ENCODE results near the gene FAM210A.

Gene FAM210A

DNA sequence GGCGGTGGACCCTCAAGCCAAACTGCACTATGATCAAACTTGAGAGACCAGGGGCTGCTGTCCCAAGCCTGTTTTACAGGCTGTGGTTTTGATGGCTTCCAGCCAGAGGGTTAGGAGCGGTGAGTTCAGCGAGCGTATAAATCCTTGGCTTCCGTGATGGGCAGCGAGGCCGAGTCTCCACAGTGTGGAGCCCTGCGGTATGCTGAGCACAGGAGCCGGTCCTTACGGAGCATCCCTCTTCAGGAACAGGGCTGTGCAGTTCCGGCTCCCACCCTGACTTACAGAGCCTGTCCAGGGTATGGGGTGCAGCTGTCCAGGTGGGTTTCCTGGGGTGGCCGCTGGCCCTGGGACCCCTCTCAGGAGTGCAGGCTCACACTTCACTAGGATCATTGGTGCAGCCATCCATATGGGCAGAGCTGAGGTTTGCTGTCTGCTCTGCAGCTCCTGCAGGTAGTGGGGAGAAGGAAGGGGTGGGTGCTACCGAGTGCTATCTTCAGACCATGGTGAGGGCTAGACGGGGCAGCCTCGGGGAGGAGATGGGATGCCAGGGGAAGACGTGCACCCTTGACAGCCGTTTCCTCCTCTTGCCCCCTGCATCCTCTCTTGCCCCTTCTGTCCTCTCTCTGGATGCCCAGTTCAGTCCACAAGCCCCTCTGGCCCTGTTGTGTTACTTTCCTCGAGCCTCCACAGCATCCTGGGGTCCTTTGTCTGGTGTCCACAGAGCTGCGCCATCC is 104.3 kb downstream of the FAM210A start:
- H3K27ac ChIP-seq (ENCODE audit: low read depth, low read length): no peak overlapping the region
- no peak overlapping the region for H3K4me3 ChIP-seq (ENCODE audit: low read depth, low read length)
- H3K27me3 ChIP-seq (ENCODE audit: insufficient read depth, low read length): peaks cover 24% of the 10 kb centered on the region; the same call in 1 of the 2 replicates
- H3K36me3 ChIP-seq (ENCODE audit: insufficient read depth, low read length): no peaks in the 10 kb centered on the region
- no peak overlapping the region for H2AFZ ChIP-seq (ENCODE audit: low read length, unreplicated experiment)
- no peaks in the 10 kb centered on the region for H3K4me1 ChIP-seq (ENCODE audit: control insufficient read depth, insufficient read depth, low read length, unreplicated experiment)
- H3K79me2 ChIP-seq (ENCODE audit: control insufficient read depth, insufficient read depth, low read length, unreplicated experiment): no peaks in the 10 kb centered on the region

DNA sequence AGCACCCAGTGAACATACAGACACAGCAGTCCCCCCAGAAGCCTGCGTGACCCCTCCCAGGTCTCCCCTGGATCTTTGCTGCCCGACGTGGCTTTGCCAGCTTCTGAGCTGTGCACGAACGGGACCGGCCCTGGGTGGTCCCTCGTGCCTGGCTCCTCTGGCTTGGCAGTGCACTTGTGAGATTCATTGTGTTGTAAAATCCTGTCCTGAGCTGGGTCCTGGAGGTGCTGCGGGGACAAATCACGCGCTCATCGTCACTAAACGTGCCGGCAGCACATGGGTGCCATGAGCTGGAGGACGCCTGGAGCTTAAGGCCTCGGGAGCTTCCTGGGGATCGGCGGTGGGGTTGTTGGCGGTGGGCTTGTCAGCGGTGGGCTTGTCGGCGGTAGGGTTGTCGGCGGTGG is 104.9 kb downstream of the FAM210A start:
- no peak overlapping the region for H3K4me3 ChIP-seq (ENCODE audit: low read depth, low read length)
- H3K79me2 ChIP-seq (ENCODE audit: control insufficient read depth, insufficient read depth, low read length, unreplicated experiment): no peaks in the 10 kb centered on the region
- no peaks in the 10 kb centered on the region for H3K36me3 ChIP-seq (ENCODE audit: insufficient read depth, low read length)
- H3K27ac ChIP-seq (ENCODE audit: low read depth, low read length): no peak overlapping the region
- H2AFZ ChIP-seq (ENCODE audit: low read length, unreplicated experiment): no peak overlapping the region
- peaks cover 22% of the 10 kb centered on the region; the same call in 1 of the 2 replicates for H3K27me3 ChIP-seq (ENCODE audit: insufficient read depth, low read length)
- H3K4me1 ChIP-seq (ENCODE audit: control insufficient read depth, insufficient read depth, low read length, unreplicated experiment): no peaks in the 10 kb centered on the region

DNA sequence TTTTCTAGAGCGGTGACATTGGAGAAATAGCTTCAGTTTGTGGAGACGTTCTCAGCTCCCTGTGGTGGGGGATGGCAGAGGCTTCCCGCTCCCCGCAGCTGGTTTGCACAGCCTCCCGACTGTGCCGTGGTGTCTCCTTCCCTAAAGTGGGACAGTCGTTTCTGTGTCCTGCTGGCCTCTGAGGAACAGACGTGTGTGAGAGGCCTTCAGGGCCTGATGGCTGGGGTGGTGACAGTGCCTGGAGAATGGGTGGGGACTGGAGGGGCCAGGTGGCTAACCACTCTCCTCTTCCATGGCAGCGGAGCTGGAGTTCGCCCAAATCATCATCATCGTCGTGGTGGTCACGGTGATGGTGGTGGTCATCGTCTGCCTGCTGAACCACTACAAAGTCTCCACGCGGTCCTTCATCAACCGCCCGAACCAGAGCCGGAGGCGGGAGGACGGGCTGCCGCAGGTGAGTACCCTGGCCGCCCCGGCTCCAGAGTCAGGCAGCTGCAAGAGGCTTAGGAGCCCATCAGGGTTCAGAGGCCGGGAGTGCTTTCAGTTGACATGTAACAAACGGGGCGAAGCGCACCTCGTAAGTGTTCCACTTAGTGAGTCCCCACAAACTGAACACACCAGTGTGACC is 105.4 kb downstream of the FAM210A start:
- Histone ChIP-seq H3K79me2 (ENCODE audit: control insufficient read depth, insufficient read depth, low read length, unreplicated experiment) (no peaks in the 10 kb centered on the region), H2AFZ (ENCODE audit: low read length, unreplicated experiment) (no peak overlapping the region), H3K36me3 (ENCODE audit: insufficient read depth, low read length) (no peaks in the 10 kb centered on the region), H3K4me3 (ENCODE audit: low read depth, low read length) (no peak overlapping the region), H3K4me1 (ENCODE audit: control insufficient read depth, insufficient read depth, low read length, unreplicated experiment) (no peaks in the 10 kb centered on the region), H3K27ac (ENCODE audit: low read depth, low read length) (no peak overlapping the region), H3K27me3 (ENCODE audit: insufficient read depth, low read length) (peaks cover 20% of the 10 kb centered on the region; the same call in 1 of the 2 replicates)

DNA sequence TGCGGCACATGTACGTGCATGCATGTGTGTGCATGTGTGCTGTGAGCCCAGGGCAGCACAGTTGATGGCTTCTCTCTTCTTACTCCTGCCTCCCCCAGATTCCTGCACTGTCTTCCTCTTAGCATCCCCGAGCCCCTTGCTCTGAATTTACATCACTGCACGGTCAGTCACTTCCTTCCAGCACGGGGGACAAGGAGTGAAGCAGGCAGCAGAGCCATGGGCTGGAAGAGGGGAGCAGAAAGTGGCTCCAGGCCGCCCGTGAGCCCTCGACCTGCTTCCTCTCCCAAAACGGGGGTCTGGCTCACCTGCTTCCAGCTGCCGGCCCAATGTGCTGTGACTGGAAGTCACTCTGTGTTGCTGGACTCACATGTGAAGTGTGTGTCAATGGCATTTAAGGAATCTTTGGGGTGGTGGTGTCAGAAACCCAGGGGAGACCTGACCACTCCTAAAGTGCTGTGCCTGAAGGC is 106.1 kb downstream of the FAM210A start:
- H3K79me2 ChIP-seq (ENCODE audit: control insufficient read depth, insufficient read depth, low read length, unreplicated experiment): no peaks in the 10 kb centered on the region
- H3K27me3 ChIP-seq (ENCODE audit: insufficient read depth, low read length): peaks cover 20% of the 10 kb centered on the region; the same call in 1 of the 2 replicates
- H3K4me3 ChIP-seq (ENCODE audit: low read depth, low read length): no peak overlapping the region
- no peaks in the 10 kb centered on the region for H3K36me3 ChIP-seq (ENCODE audit: insufficient read depth, low read length)
- H3K4me1 ChIP-seq (ENCODE audit: control insufficient read depth, insufficient read depth, low read length, unreplicated experiment): no peaks in the 10 kb centered on the region
- no peak overlapping the region for H3K27ac ChIP-seq (ENCODE audit: low read depth, low read length)
- no peak overlapping the region for H2AFZ ChIP-seq (ENCODE audit: low read length, unreplicated experiment)

DNA sequence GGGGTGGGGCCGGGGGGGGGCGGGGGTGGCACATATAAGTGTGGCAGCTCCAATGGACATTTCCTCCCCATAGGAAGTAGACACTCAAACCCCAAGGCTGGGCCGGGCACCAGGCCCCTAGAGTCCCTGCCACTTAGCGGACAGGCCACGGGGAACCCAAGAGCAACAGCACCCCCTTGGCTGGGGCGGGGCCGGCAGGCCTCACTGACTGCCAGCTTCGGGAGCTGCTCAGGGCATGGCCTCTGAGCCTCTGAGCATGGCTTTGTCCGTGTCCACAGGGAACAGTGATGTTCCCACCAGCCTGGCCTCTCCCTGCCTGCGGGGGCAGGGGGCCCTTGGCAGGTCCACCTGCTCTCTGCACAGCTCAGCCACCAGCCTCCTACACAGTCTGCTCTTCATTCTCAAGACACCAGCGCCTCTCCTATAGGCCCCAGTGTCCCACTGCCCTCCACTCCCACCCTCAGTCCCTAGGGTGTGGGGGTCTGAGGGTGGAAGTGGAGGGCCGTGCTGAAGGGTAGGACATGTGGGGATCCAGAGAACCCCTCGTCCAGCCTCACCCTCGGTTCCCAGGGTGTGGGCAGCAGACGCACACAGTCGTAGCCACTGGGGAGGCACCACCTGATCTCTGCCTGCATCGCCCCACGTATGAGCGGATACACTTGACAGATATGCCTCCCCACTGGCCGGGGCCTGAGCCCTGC is 106.7 kb downstream of the FAM210A start:
- no peak overlapping the region for H3K4me3 ChIP-seq (ENCODE audit: low read depth, low read length)
- H3K27ac ChIP-seq (ENCODE audit: low read depth, low read length): no peak overlapping the region
- H3K79me2 ChIP-seq (ENCODE audit: control insufficient read depth, insufficient read depth, low read length, unreplicated experiment): no peaks in the 10 kb centered on the region
- H3K4me1 ChIP-seq (ENCODE audit: control insufficient read depth, insufficient read depth, low read length, unreplicated experiment): no peaks in the 10 kb centered on the region
- H2AFZ ChIP-seq (ENCODE audit: low read length, unreplicated experiment): no peak overlapping the region
- H3K27me3 ChIP-seq (ENCODE audit: insufficient read depth, low read length): peaks cover 15% of the 10 kb centered on the region; the same call in 1 of the 2 replicates
- no peaks in the 10 kb centered on the region for H3K36me3 ChIP-seq (ENCODE audit: insufficient read depth, low read length)

DNA sequence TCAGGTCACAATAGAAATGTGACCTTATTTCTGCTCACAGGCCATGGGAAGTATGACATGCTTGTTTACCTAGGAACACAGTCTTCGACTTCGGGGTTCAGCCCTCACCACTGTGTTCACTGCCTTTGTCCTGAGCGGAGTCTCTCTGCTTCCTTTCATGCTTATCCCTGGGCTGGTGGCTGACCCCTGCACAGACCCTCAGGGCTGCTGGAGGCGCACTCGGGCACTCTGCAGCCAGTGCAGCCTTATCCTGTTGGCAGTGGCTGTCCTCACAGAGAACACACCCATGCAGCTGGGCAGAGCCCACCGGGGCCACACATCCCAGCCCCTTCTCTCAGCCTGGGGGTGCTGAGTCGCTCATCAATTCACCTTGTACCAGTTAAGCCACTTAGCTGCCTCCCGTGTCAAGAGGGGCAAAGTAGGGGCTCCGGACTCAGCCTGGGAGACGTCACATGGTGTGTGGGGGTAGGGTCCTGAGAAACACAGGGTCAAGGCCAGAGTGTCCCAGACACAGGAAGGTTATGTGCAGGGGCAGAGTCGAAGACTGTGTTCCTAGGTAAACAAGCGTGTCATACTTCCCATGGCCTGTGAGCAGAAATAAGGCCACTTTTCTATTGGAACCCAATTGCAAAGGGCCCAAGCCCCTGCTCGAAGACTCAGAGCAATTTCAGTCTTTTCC is 107.5 kb downstream of the FAM210A start:
- no peak overlapping the region for H3K27ac ChIP-seq (ENCODE audit: low read depth, low read length)
- H2AFZ ChIP-seq (ENCODE audit: low read length, unreplicated experiment): no peak overlapping the region
- no peaks in the 10 kb centered on the region for H3K4me1 ChIP-seq (ENCODE audit: control insufficient read depth, insufficient read depth, low read length, unreplicated experiment)
- H3K27me3 ChIP-seq (ENCODE audit: insufficient read depth, low read length): peaks cover 20% of the 10 kb centered on the region
- no peaks in the 10 kb centered on the region for H3K79me2 ChIP-seq (ENCODE audit: control insufficient read depth, insufficient read depth, low read length, unreplicated experiment)
- H3K4me3 ChIP-seq (ENCODE audit: low read depth, low read length): no peak overlapping the region
- H3K36me3 ChIP-seq (ENCODE audit: insufficient read depth, low read length): no peaks in the 10 kb centered on the region

DNA sequence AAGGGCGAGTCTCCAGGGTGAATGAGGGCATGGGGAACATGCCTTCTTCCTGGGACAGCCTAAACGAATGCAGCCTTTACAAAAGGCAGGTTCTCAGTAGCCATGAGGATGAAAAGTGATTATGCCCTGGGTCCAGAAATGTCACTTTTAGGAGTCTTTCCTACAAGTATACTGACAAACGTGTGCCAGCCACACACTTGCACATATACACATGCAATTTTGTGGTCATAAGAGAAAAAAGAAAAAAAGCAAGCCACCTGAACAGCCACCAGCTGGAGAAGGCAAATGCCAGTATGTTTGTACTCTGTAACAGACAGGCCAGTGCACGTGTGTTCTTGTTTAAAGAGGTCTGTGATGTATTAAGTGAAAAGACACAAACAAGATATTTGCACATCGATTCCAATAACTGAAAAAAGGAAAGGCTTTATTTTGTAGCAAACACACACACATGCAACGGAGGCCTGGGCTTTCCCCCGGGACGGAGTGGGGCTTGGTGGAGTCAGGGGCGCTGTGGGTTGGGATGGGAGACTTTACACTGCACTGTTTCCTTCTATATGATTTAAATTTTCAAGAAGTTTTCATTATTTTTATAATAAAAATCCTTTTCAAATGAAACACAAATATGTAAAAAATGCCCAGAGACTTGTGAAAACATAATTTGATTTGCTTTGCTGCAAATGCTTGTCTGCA is 108.4 kb downstream of the FAM210A start:
- H3K27ac ChIP-seq (ENCODE audit: low read depth, low read length): no peak overlapping the region
- H3K27me3 ChIP-seq (ENCODE audit: insufficient read depth, low read length): peaks cover 24% of the 10 kb centered on the region
- no peaks in the 10 kb centered on the region for H3K36me3 ChIP-seq (ENCODE audit: insufficient read depth, low read length)
- H3K79me2 ChIP-seq (ENCODE audit: control insufficient read depth, insufficient read depth, low read length, unreplicated experiment): no peaks in the 10 kb centered on the region
- no peak overlapping the region for H3K4me3 ChIP-seq (ENCODE audit: low read depth, low read length)
- no peak overlapping the region for H2AFZ ChIP-seq (ENCODE audit: low read length, unreplicated experiment)
- no peaks in the 10 kb centered on the region for H3K4me1 ChIP-seq (ENCODE audit: control insufficient read depth, insufficient read depth, low read length, unreplicated experiment)

DNA sequence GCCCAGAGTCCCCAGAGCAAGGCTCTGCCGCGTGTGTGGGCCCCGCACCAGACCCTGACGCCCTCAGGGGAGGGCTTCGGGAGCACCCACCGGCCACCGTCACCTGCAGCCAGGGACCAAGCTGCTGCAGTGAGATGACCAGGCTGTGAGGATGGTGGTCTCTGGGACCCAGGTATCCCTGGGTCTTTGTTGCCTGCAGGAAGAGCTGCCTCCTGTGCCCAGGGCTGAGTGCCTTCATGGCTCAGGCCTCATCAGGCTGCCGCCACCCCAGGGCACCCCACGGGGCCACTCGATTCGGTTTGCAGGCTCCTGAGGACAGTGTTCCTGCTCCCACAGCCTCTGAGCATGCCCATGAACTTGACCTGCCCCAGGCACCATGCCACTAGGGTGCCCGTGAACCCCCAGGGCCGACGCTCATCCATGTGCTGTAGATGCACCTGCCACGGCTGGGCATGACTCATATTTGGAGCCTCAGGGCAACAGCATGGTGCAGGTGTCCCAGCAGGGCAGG is 109.8 kb downstream of the FAM210A start:
- Histone ChIP-seq H3K79me2 (ENCODE audit: control insufficient read depth, insufficient read depth, low read length, unreplicated experiment) (no peaks in the 10 kb centered on the region), H3K4me1 (ENCODE audit: control insufficient read depth, insufficient read depth, low read length, unreplicated experiment) (no peaks in the 10 kb centered on the region), H2AFZ (ENCODE audit: low read length, unreplicated experiment) (no peak overlapping the region), H3K36me3 (ENCODE audit: insufficient read depth, low read length) (no peaks in the 10 kb centered on the region), H3K4me3 (ENCODE audit: low read depth, low read length) (no peak overlapping the region), H3K27ac (ENCODE audit: low read depth, low read length) (no peak overlapping the region), H3K27me3 (ENCODE audit: insufficient read depth, low read length) (peaks cover 37% of the 10 kb centered on the region)

DNA sequence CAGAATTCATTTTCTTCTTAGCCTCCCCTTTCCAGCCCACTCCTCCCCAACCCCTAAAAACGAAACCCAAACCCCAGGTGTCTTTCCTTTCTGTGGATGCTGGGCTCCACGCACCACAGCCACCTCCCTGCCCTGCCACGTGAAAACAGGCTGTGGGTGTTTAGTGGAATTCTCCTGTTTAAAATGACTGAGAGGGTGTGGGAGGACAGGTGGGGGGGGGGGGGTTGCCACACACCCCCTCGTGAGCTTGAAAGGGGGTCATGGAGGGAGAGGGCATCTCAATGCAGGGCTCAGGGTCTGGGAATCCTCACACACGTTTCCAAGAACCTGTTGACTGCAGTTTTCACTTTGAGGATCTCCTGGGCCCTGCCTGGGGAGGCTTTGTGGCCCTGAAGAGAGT is 110.3 kb downstream of the FAM210A start:
- H3K79me2 ChIP-seq (ENCODE audit: control insufficient read depth, insufficient read depth, low read length, unreplicated experiment): no peaks in the 10 kb centered on the region
- no peak overlapping the region for H3K27ac ChIP-seq (ENCODE audit: low read depth, low read length)
- no peaks in the 10 kb centered on the region for H3K36me3 ChIP-seq (ENCODE audit: insufficient read depth, low read length)
- H3K4me1 ChIP-seq (ENCODE audit: control insufficient read depth, insufficient read depth, low read length, unreplicated experiment): no peaks in the 10 kb centered on the region
- peaks cover 39% of the 10 kb centered on the region for H3K27me3 ChIP-seq (ENCODE audit: insufficient read depth, low read length)
- H2AFZ ChIP-seq (ENCODE audit: low read length, unreplicated experiment): no peak overlapping the region
- no peak overlapping the region for H3K4me3 ChIP-seq (ENCODE audit: low read depth, low read length)

DNA sequence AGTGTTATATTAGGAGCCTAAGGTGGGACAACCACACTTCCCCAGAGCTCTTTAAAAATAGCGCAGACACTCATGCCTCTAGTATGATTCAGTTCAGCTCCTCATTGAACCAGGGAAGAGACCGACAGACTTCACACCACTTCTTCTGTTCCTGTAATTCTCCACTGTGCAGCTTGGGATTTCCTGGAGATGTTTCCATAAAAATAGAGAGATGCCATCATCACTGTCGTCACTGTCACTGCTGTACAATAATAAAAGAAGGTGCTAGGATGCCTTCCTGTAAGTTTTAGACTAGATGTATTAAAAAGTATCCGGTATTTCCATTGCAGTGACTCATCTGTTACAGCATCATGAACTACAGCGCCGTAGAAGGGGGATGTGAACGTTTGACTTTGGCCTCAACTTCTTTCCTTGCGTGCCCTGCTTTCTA is 110.9 kb downstream of the FAM210A start:
- Histone ChIP-seq H2AFZ (ENCODE audit: low read length, unreplicated experiment) (no peak overlapping the region), H3K4me3 (ENCODE audit: low read depth, low read length) (no peak overlapping the region), H3K27me3 (ENCODE audit: insufficient read depth, low read length) (peaks cover 39% of the 10 kb centered on the region), H3K4me1 (ENCODE audit: control insufficient read depth, insufficient read depth, low read length, unreplicated experiment) (no peaks in the 10 kb centered on the region), H3K36me3 (ENCODE audit: insufficient read depth, low read length) (no peaks in the 10 kb centered on the region), H3K79me2 (ENCODE audit: control insufficient read depth, insufficient read depth, low read length, unreplicated experiment) (no peaks in the 10 kb centered on the region), H3K27ac (ENCODE audit: low read depth, low read length) (no peak overlapping the region)

All from ACC112 (cell line).